Fibroblast of lung (primary cell): ENCODE data around the gene SUPT16H. TPM values are rescaled to one million over a fixed set of nuclear protein-coding genes. Genes with fewer than 3 reads are reported as not detected.

Experiments used
- DNase-seq, 2 donors: peaks; one replicate each; pipeline versions ENCODE4 v3.0.0 to v3.0.0-alpha.2; 2010; ENCODE audit warnings: low read depth in 2 of 2
- H2AFZ ChIP-seq: 2 replicates; pipeline ENCODE4 v1.5.1; 2012; ENCODE audit warnings: low read length, control low read depth, inconsistent platforms
- H3K27ac ChIP-seq: 2 replicates; pipeline ENCODE4 v1.5.1; 2011; ENCODE audit warnings: low read length, control low read depth; ENCODE audit not compliant: insufficient read depth
- H3K27me3 ChIP-seq: 2 replicates; pipeline ENCODE4 v1.5.1; 2011; ENCODE audit warnings: mild to moderate bottlenecking, low read length; ENCODE audit not compliant: control insufficient read depth, insufficient read depth
- H3K36me3 ChIP-seq: 2 replicates; pipeline ENCODE4 v1.5.1; 2011; ENCODE audit warnings: low read length; ENCODE audit not compliant: control insufficient read depth, insufficient read depth
- H3K4me1 ChIP-seq: 2 replicates; pipeline ENCODE4 v1.5.1; 2011; ENCODE audit warnings: low read length; ENCODE audit not compliant: control insufficient read depth, insufficient read depth; ENCODE audit errors: extremely low read depth
- H3K4me2 ChIP-seq: 2 replicates; pipeline ENCODE4 v1.5.1; 2011; ENCODE audit warnings: low read length, control low read depth; ENCODE audit not compliant: insufficient read depth; ENCODE audit errors: extremely low read depth
- H3K4me3 ChIP-seq, 4 experiments: fragments of 200-600 bp in 1 of 4; sonication (generic) in 1 of 4; replicated peaks in 1 of 4; 2 replicates each; pipeline ENCODE4 v1.5.1; 2011 to 2016; ENCODE audit warnings: low read length in 4 of 4, low read depth in 3 of 4, mild to moderate bottlenecking in 3 of 4, control low read depth in 2 of 4, inconsistent platforms in 1 of 4, mixed read lengths in 1 of 4; ENCODE audit not compliant: insufficient read depth in 1 of 4; ENCODE audit errors: control extremely low read depth in 1 of 4
- H3K79me2 ChIP-seq: 2 replicates; pipeline ENCODE4 v1.5.1; 2012; ENCODE audit warnings: mild to moderate bottlenecking, low read length, inconsistent platforms; ENCODE audit not compliant: control insufficient read depth, insufficient read depth
- H3K9ac ChIP-seq: 2 replicates; pipeline ENCODE4 v1.5.1; 2011; ENCODE audit warnings: mild to moderate bottlenecking, low read length, control low read depth; ENCODE audit not compliant: insufficient read depth
- H3K9me3 ChIP-seq: 2 replicates; pipeline ENCODE4 v1.5.1; 2012; ENCODE audit warnings: low read depth, low read length; ENCODE audit not compliant: control insufficient read depth, insufficient read depth
- H4K20me1 ChIP-seq: 2 replicates; pipeline ENCODE4 v1.5.1; 2011; ENCODE audit warnings: low read length; ENCODE audit not compliant: control insufficient read depth, insufficient read depth; ENCODE audit errors: extremely low read depth
- EZH2 ChIP-seq: IDR thresholded peaks from 2 replicates; pipeline ENCODE4 v1.5.1; 2012; ENCODE audit warnings: low read length, control low read depth, mild to moderate bottlenecking; ENCODE audit errors: missing control alignments
- polyA plus RNA-seq, 2 donors: library from polyadenylated mRNA; depleted of rRNA in 1 of 2; stranded (reverse) in 1 of 2; unstranded in 1 of 2; fragments of >200 nt; gene quantifications; 2 replicates each; pipeline ENCODE4 v1.2.1, GENCODE V29; 2011 to 2012; ENCODE audit warnings: missing spikeins in 1 of 2
- total RNA-seq: library from RNA; depleted of rRNA; stranded (reverse); fragments of >200 nt; gene quantifications from 2 replicates; pipeline ENCODE4 v1.2.1, GENCODE V29; 2014
- TF ChIP-seq, protein P1 (sequence below), 2 donors: IDR thresholded peaks in 1 of 2; conservative IDR thresholded peaks in 1 of 2; 1 replicate in 1 of 2; 2 replicates in 1 of 2; pipeline ENCODE4 v1.5.1; 2011 to 2012; ENCODE audit warnings: low read length in 2 of 2, control low read depth in 1 of 2, inconsistent platforms in 1 of 2, low read depth in 1 of 2, mild to moderate bottlenecking in 1 of 2

SUPT16H gene
- total and polyA plus RNA-seq, 2 donors (not counting 1 experiment from before 2014, with no cell fraction given) = 58.7 to 66.1 TPM

DNA sequence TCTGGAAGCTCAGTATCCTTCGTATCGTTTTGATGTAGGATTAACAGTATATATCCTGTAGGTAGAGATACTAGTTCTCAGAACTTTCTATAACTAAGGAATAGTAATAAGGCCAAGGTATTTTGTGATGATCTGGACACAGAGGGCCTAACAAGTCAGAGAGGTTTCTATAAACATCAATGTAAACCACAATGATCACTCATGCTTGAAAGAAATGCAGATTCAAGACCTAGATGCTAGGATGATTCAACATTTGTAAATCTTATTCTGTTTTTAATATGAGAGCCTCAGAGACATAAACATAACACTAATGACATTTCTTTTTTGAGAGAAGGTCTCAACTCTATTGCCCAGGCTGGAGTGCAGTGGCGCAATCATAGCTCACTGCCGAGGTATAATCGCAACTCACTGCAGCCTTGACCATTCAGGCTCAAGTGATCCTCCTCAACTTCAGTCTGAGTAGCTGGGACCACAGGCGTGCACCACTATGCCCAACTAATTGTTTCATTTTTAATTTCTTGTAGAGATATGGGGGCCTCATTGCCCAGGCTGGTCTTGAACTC lies 16.2 kb downstream of the SUPT16H start:
- H3K79me2 ChIP-seq = no peaks in the 10 kb centered on the region

DNA sequence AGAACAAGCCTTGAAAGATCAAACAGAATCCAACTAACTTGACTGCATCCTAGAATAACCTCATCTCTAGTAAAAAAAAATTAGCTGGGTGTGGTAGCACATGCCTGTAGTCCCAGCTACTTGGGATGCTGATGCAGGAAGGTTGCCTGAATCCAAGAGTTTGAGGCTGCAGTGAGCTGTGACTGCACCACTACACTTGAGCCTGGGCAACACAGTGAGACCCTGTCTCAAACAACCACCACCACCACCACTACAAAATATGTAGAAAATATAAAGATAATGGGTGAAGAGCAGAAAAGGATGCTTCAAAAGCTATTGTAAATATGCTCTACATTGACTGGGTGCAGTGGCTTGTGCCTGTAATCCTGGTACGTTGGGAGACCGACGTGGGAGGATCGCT lies 27.3 kb downstream of the SUPT16H start:
- H3K4me2 ChIP-seq = no peak overlapping the region
- H4K20me1 ChIP-seq = no peaks in the 10 kb centered on the region
- no peaks in the 10 kb centered on the region for H3K9me3 ChIP-seq
- no peaks in the 10 kb centered on the region for H3K27me3 ChIP-seq
- no peak for TF ChIP-seq EZH2
- TF ChIP-seq, protein P1, sequence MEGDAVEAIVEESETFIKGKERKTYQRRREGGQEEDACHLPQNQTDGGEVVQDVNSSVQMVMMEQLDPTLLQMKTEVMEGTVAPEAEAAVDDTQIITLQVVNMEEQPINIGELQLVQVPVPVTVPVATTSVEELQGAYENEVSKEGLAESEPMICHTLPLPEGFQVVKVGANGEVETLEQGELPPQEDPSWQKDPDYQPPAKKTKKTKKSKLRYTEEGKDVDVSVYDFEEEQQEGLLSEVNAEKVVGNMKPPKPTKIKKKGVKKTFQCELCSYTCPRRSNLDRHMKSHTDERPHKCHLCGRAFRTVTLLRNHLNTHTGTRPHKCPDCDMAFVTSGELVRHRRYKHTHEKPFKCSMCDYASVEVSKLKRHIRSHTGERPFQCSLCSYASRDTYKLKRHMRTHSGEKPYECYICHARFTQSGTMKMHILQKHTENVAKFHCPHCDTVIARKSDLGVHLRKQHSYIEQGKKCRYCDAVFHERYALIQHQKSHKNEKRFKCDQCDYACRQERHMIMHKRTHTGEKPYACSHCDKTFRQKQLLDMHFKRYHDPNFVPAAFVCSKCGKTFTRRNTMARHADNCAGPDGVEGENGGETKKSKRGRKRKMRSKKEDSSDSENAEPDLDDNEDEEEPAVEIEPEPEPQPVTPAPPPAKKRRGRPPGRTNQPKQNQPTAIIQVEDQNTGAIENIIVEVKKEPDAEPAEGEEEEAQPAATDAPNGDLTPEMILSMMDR (conservative IDR thresholded peaks at IDR 0.05 in 1 of 2, IDR thresholded peaks at IDR 0.05 in 1 of 2; ENCODE audit: low read depth in 1 of 2, low read length in 2 of 2) = no peak
- H3K27ac ChIP-seq = no peak overlapping the region
- DNase-seq = no peak
- H3K4me3 ChIP-seq = no peak overlapping the region
- no peaks in the 10 kb centered on the region for H3K4me1 ChIP-seq
- H3K79me2 ChIP-seq = no peaks in the 10 kb centered on the region
- H2AFZ ChIP-seq = no peak overlapping the region
- peaks cover 19% of the 10 kb centered on the region for H3K36me3 ChIP-seq
- no peak overlapping the region for H3K9ac ChIP-seq

More for the DNA sequence above, 16.2 kb downstream of the SUPT16H start:
- Histone ChIP-seq H3K9ac (no peak overlapping the region), H3K4me2 (no peak overlapping the region), H3K36me3 (peaks cover 20% of the 10 kb centered on the region), H3K4me3 (no peak overlapping the region), H3K9me3 (no peaks in the 10 kb centered on the region), H3K27ac (no peak overlapping the region), H3K4me1 (no peaks in the 10 kb centered on the region), H3K27me3 (no peaks in the 10 kb centered on the region), H4K20me1 (no peaks in the 10 kb centered on the region), H2AFZ (no peak overlapping the region)
- DNase-seq = no peak
- TF ChIP-seq, protein P1 (conservative IDR thresholded peaks at IDR 0.05 in 1 of 2, IDR thresholded peaks at IDR 0.05 in 1 of 2; ENCODE audit: low read depth in 1 of 2, low read length in 2 of 2) = no peak
- no peak for TF ChIP-seq EZH2

DNA sequence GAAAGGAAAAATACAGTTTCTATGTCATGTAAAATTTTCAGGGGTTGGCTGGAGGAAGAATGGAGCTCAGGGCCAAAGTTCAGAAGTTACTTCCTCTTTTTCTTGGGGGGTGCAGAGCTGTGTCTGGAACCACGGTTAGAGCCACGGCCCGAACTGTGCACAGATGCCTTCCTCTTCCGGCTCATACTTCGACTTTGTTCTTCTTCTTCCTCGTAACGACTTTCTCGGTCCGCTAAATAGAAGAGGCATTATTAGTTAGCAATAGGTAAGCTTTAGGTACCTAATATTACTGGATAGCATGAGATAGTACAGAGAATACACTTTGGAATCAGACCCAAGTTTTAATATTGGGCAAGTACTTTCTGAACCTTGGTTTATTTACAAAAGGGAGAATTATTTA lies 31.2 kb downstream of the SUPT16H start:
- H3K4me1 ChIP-seq = no peaks in the 10 kb centered on the region
- H3K4me3 ChIP-seq = no peak overlapping the region
- no peaks in the 10 kb centered on the region for H3K79me2 ChIP-seq
- no peak overlapping the region for H3K4me2 ChIP-seq
- no peaks in the 10 kb centered on the region for H4K20me1 ChIP-seq
- peaks cover 8% of the 10 kb centered on the region for H3K36me3 ChIP-seq
- no peak overlapping the region for H2AFZ ChIP-seq
- no peaks in the 10 kb centered on the region for H3K9me3 ChIP-seq
- no peak overlapping the region for H3K9ac ChIP-seq
- H3K27ac ChIP-seq = no peak overlapping the region
- DNase-seq = no peak
- TF ChIP-seq EZH2 = no peak
- TF ChIP-seq, protein P1 (conservative IDR thresholded peaks at IDR 0.05 in 1 of 2, IDR thresholded peaks at IDR 0.05 in 1 of 2; ENCODE audit: low read depth in 1 of 2, low read length in 2 of 2) = no peak
- H3K27me3 ChIP-seq = no peaks in the 10 kb centered on the region
